ENCODE results near the gene PRPS1. TPM values are rescaled to one million over a fixed set of nuclear protein-coding genes. Genes with fewer than 3 reads are reported as not detected.
A peak's percentile ranks its signal among the peaks of the same experiment; 100 is the strongest.

The PRPS1 gene
- total RNA-seq, 1 donor from 2014 or later: 24.1 TPM

GRCh38 chrX:107686026-107686425, 57.7 kb downstream of the PRPS1 start:
- intact Hi-C loops (cut with DNase I): no loop called here
- DNase-seq (ENCODE audit: missing footprints) (no peak), ATAC-seq (no peak)

DNA sequence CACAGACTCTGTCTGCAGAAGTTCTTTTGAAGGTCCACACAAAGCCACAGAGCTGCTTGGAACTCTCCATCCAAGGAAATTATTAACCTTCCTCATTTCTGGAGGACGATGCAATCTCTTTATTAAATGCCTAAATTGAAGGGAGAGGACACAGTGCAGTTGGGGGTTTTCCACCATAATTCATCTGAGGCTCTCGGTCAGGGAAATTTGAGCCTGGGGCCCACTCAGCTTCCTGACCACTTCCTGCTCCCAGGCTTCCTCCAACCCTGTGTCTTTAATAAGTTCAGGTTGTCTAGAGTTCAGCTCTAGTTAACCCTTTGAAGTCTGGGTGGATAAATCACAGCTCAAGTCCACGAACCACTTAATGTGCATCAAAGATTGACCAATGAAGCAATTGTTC, 58.5 kb downstream of the PRPS1 start:
- no peak for DNase-seq (ENCODE audit: missing footprints)
- ATAC-seq: no peak

DNA sequence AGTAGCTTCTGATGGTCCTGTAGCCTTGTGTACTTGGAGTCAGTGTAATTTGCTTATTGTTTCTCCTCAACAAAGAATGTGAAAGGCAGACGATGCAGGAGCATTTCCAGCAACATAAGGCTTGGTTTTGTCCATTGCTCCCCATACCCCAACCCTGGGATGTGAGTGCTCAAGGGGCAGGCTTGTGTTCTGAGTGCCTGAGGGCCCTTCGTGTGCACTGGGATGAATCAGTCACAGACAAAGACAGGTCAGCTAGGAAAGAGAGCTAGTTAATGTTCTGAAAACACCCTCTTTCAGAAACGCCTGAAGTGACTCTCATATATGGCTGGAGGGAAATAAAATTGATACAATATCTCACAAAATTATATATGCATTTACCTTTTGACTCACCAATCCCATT, 59.1 kb downstream of the PRPS1 start:
- intact Hi-C loops (cut with DNase I): no loop called here
- DNase-seq (ENCODE audit: missing footprints) (no peak), ATAC-seq (no peak)

More for the DNA sequence above, 58.5 kb downstream of the PRPS1 start:
- intact Hi-C loops (cut with DNase I): no loop called here

DNA sequence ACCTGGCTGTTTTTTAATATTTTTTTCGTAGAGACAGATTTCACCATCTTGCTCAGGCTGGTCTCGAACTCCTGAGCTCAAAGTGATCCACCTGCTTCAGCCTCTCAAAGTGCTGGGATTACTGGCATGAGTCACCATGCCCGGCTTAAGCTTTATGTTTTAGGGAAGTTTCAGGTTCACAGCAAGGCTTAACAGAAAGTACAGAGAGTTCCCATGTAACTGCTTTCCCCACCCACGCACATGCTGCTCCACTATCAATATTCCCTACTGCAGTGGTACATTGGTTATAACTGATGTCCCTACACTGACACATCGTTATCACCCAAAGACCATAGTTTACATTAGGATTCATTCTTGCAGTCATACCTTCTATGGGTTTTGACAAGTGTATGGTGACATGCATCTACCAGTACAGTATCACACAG, 62.7 kb downstream of the PRPS1 start:
- ATAC-seq (no peak), DNase-seq (ENCODE audit: missing footprints) (no peak)
- intact Hi-C loops (cut with DNase I): no loop called here

GRCh38 chrX:107699616-107700015, 71.3 kb downstream of the PRPS1 start:
- intact Hi-C loops (cut with DNase I): no loop called here
- no peak for DNase-seq (ENCODE audit: missing footprints)
- no peak for ATAC-seq

GRCh38 chrX:107700317-107700774, 72.0 kb downstream of the PRPS1 start:
- intact Hi-C loops (cut with DNase I): no loop called here
- DNase-seq (ENCODE audit: missing footprints): no peak
- ATAC-seq: peak; percentile 89

Other genes with a start within 250 kb of the PRPS1 start
- gene FRMPD3, start 178.9 kb upstream of the PRPS1 start, total RNA-seq: not detected
- 72.0 TPM for gene TSC22D3, start 147.3 kb downstream of the PRPS1 start, total RNA-seq
- not detected for gene NCBP2L, start 149.2 kb downstream of the PRPS1 start, total RNA-seq
- 7.1 TPM for gene MID2, start 197.4 kb downstream of the PRPS1 start, total RNA-seq